Lung (tissue), 12 donors: Measurements from ENCODE around the gene TAF1D. TPM values are rescaled to one million over a fixed set of nuclear protein-coding genes. Genes with fewer than 3 reads are reported as not detected.

ENCODE experiments used
- ATAC-seq: fragments of 200-7000 bp; cut with Tn5 transposase; one replicate; pipeline ENCODE4 v1.9.1; 2020; ENCODE audit warnings: moderate number of reproducible peaks; ENCODE audit not compliant: insufficient read depth, low FRiP score
- DNase-seq, 3 donors: peaks; one replicate each; pipeline ENCODE4 v3.0.0-alpha.2; 2013 to 2017
- H3K27ac ChIP-seq, 2 donors: one replicate each; pipeline ENCODE4 v1.5.1; 2013; ENCODE audit warnings: mild to moderate bottlenecking in 2 of 2, moderate library complexity in 2 of 2, control low read depth in 1 of 2, inconsistent platforms in 1 of 2, low read depth in 1 of 2, low read length in 1 of 2
- H3K27me3 ChIP-seq, 3 donors: one replicate each; pipeline ENCODE4 v1.5.1; 2013; ENCODE audit warnings: low read length in 2 of 3; ENCODE audit not compliant: control insufficient read depth in 3 of 3, insufficient read depth in 3 of 3
- H3K36me3 ChIP-seq, 4 donors: one replicate each; pipeline ENCODE4 v1.5.1; 2013; ENCODE audit warnings: low read length in 4 of 4, mild to moderate bottlenecking in 1 of 4, moderate library complexity in 1 of 4; ENCODE audit not compliant: control insufficient read depth in 4 of 4, insufficient read depth in 4 of 4
- H3K4me1 ChIP-seq, 5 donors: one replicate each; pipeline ENCODE4 v1.5.1; 2013; ENCODE audit warnings: low read length in 5 of 5, mild to moderate bottlenecking in 2 of 5, moderate library complexity in 1 of 5; ENCODE audit not compliant: control insufficient read depth in 5 of 5, insufficient read depth in 5 of 5
- H3K4me3 ChIP-seq: one replicate; pipeline ENCODE4 v1.5.1; 2013; ENCODE audit warnings: mild to moderate bottlenecking, control low read depth, moderate library complexity
- H3K9ac ChIP-seq, 2 donors: one replicate each; pipeline ENCODE4 v1.5.1; 2013; ENCODE audit warnings: low read length in 2 of 2, control low read depth in 1 of 2; ENCODE audit not compliant: insufficient read depth in 1 of 2
- H3K9me3 ChIP-seq, 4 donors: one replicate each; pipeline ENCODE4 v1.5.1; 2013; ENCODE audit warnings: low read length in 3 of 4, mild to moderate bottlenecking in 1 of 4, moderate library complexity in 1 of 4; ENCODE audit not compliant: control insufficient read depth in 4 of 4, insufficient read depth in 3 of 4
- CTCF ChIP-seq: IDR thresholded peaks from 2 replicates; pipeline ENCODE4 v1.5.1; 2012; ENCODE audit warnings: mild to moderate bottlenecking; ENCODE audit errors: control extremely low read depth, extremely low read depth
- whole genome bisulfite sequencing, 2 donors: extraction: QIAGEN DNeasy Blood & Tissue Kit; methylation state at CpG; one replicate each; pipeline ENCODE4 v1.1.7; 2013; 5-methylcytosine and 5-hydroxymethylcytosine counted together
- polyA plus RNA-seq, 2 donors: library from polyadenylated mRNA; stranded (reverse); fragments of 200-250 nt; gene quantifications; one replicate each; pipeline ENCODE4 v1.2.1, GENCODE V29; 2013
- total RNA-seq, 2 donors: library from RNA; depleted of rRNA in 1 of 2; stranded (reverse); fragments of >200 nt in 1 of 2; gene quantifications; one replicate each; pipeline ENCODE4 v1.2.1, GENCODE V29; 2014 to 2021
- donor health status: control.
- donor health status: control.
- donor health status: Bipolar disorder and iron deficiency.
- donor health status: healthy.
- donor health status: DM: yes; HTN: yes; CAD: no.

Gene TAF1D
- total and polyA plus RNA-seq, 4 donors: 58.1 to 315 (median 148) TPM

DNA sequence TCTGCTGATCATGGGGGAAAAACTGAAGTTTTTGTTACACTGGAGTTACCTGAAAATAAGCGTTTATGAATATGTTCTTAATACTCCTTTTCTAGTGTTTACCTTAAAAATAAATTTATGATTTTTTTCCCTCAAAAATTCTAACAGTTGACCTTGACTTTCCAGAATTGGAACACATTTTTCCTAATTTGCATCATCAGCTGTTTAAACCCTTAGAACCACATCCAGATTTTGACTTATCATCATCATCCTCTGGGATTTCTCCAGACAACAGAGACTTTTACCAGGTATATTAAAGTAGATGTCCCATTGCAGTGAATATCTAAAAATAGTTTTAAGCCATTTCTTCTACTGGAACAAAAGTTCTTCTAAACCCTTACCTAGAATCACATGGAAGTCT is 17.2 kb downstream of the TAF1D start:
- ATAC-seq (no peak), DNase-seq (no peak)
- no peak overlapping the region for H3K27ac ChIP-seq
- H3K27me3 ChIP-seq: no peaks in the 10 kb centered on the region
- no peak for TF ChIP-seq CTCF
- peaks cover 7 to 43% (median 26%) of the 10 kb centered on the region in 4 donors for H3K36me3 ChIP-seq
- WGBS, 2 donors: 92 to 98% methylated on average over 1 of the region's 1 CpG
- no peak overlapping the region for H3K9ac ChIP-seq
- no peak overlapping the region for H3K4me3 ChIP-seq
- no peaks in the 10 kb centered on the region for H3K4me1 ChIP-seq
- no peaks in the 10 kb centered on the region for H3K9me3 ChIP-seq

GRCh38 chr11:93720522-93720921 is 20.8 kb downstream of the TAF1D start:
- no peak overlapping the region for H3K4me3 ChIP-seq
- no peak for TF ChIP-seq CTCF
- H3K36me3 ChIP-seq: peaks cover 2 to 35% (median 14%) of the 10 kb centered on the region in 4 donors
- DNase-seq: no peak
- no peak for ATAC-seq
- H3K27ac ChIP-seq: no peak overlapping the region
- H3K9ac ChIP-seq: no peak overlapping the region
- no peaks in the 10 kb centered on the region for H3K9me3 ChIP-seq
- peaks cover 0 to 1% (median 0%) of the 10 kb centered on the region in 5 donors for H3K4me1 ChIP-seq
- WGBS, 2 donors: 98% methylated on average over 7 of the region's 7 CpGs
- no peaks in the 10 kb centered on the region for H3K27me3 ChIP-seq

GRCh38 chr11:93719310-93719709 is 22.0 kb downstream of the TAF1D start:
- no peak overlapping the region for H3K4me3 ChIP-seq
- TF ChIP-seq CTCF: no peak
- 80 to 92% methylated on average over 4 of the region's 4 CpGs for WGBS, 2 donors
- ATAC-seq: no peak
- H3K9me3 ChIP-seq: no peaks in the 10 kb centered on the region
- H3K4me1 ChIP-seq: peaks cover 0 to 1% (median 0%) of the 10 kb centered on the region in 5 donors
- DNase-seq: no peak
- H3K27me3 ChIP-seq: no peaks in the 10 kb centered on the region
- H3K27ac ChIP-seq: no peak overlapping the region
- no peak overlapping the region for H3K9ac ChIP-seq
- peaks cover 2 to 36% (median 11%) of the 10 kb centered on the region in 4 donors for H3K36me3 ChIP-seq

DNA sequence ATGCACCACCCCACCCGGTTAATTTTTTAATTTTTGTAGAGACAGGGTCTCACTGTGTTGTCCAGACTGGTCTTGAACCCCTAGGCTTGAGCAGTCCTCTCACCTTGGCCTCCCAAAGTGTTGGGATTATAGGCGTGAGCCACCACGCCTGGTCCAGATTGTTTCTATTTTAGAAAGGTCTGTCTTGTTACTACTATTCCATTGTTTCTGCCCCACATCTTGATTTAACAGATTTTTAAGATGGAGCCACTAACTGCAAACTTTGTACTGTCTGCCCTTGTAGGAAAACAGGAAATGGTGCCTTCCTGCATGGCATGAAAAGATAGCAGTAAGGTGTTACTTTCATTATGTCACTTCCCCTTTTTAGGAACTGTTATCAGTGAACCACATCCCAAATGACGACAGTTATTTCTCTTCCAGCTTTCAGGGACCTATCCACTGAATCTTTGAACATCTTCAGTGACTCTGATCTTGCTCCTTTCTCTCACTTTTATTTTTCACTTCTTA is 23.2 kb downstream of the TAF1D start:
- Histone ChIP-seq H3K27me3 (no peaks in the 10 kb centered on the region), H3K9me3 (no peaks in the 10 kb centered on the region), H3K36me3 (peaks cover 2 to 30% (median 9%) of the 10 kb centered on the region in 4 donors), H3K4me3 (no peak overlapping the region), H3K4me1 (peaks cover 0 to 1% (median 0%) of the 10 kb centered on the region in 5 donors), H3K27ac (no peak overlapping the region), H3K9ac (no peak overlapping the region)
- DNase-seq (peak in 1 of 3 donors; percentile 11), ATAC-seq (no peak)
- 36 to 59% methylated on average over 4 of the region's 4 CpGs for WGBS, 2 donors
- no peak for TF ChIP-seq CTCF
